ENCODE measurements around the gene FGF1.

GRCh38 chr5:142545650-142546322 lies 140.1 kb downstream of the FGF1 start:
- TF ChIP-seq, protein P1, sequence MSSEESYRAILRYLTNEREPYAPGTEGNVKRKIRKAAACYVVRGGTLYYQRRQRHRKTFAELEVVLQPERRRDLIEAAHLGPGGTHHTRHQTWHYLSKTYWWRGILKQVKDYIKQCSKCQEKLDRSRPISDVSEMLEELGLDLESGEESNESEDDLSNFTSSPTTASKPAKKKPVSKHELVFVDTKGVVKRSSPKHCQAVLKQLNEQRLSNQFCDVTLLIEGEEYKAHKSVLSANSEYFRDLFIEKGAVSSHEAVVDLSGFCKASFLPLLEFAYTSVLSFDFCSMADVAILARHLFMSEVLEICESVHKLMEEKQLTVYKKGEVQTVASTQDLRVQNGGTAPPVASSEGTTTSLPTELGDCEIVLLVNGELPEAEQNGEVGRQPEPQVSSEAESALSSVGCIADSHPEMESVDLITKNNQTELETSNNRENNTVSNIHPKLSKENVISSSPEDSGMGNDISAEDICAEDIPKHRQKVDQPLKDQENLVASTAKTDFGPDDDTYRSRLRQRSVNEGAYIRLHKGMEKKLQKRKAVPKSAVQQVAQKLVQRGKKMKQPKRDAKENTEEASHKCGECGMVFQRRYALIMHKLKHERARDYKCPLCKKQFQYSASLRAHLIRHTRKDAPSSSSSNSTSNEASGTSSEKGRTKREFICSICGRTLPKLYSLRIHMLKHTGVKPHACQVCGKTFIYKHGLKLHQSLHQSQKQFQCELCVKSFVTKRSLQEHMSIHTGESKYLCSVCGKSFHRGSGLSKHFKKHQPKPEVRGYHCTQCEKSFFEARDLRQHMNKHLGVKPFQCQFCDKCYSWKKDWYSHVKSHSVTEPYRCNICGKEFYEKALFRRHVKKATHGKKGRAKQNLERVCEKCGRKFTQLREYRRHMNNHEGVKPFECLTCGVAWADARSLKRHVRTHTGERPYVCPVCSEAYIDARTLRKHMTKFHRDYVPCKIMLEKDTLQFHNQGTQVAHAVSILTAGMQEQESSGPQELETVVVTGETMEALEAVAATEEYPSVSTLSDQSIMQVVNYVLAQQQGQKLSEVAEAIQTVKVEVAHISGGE (tag by site-specific recombination; conservative IDR thresholded peaks at IDR 0.05; ENCODE audit: low read depth), result no peak
- TF ChIP-seq, protein P2, sequence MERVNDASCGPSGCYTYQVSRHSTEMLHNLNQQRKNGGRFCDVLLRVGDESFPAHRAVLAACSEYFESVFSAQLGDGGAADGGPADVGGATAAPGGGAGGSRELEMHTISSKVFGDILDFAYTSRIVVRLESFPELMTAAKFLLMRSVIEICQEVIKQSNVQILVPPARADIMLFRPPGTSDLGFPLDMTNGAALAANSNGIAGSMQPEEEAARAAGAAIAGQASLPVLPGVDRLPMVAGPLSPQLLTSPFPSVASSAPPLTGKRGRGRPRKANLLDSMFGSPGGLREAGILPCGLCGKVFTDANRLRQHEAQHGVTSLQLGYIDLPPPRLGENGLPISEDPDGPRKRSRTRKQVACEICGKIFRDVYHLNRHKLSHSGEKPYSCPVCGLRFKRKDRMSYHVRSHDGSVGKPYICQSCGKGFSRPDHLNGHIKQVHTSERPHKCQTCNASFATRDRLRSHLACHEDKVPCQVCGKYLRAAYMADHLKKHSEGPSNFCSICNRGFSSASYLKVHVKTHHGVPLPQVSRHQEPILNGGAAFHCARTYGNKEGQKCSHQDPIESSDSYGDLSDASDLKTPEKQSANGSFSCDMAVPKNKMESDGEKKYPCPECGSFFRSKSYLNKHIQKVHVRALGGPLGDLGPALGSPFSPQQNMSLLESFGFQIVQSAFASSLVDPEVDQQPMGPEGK (tag by site-specific recombination; IDR thresholded peaks at IDR 0.05), result no peak
- TF ChIP-seq CTCF (tag by site-specific recombination; IDR thresholded peaks at IDR 0.05) (no peak), KLF16 (tag by site-specific recombination; IDR thresholded peaks at IDR 0.05) (no peak), KLF9 (tag by site-specific recombination; IDR thresholded peaks at IDR 0.05; ENCODE audit: low read depth) (no peak), AEBP2 (tag by site-specific recombination; IDR thresholded peaks at IDR 0.05; ENCODE audit: borderline replicate concordance) (no peak), MZF1 (tag by site-specific recombination; IDR thresholded peaks at IDR 0.05; ENCODE audit: borderline replicate concordance) (no peak)
- TF ChIP-seq, protein P3, sequence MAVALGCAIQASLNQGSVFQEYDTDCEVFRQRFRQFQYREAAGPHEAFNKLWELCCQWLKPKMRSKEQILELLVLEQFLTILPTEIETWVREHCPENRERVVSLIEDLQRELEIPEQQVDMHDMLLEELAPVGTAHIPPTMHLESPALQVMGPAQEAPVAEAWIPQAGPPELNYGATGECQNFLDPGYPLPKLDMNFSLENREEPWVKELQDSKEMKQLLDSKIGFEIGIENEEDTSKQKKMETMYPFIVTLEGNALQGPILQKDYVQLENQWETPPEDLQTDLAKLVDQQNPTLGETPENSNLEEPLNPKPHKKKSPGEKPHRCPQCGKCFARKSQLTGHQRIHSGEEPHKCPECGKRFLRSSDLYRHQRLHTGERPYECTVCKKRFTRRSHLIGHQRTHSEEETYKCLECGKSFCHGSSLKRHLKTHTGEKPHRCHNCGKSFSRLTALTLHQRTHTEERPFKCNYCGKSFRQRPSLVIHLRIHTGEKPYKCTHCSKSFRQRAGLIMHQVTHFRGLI (tag by site-specific recombination; IDR thresholded peaks at IDR 0.05), result no peak
